GM12872 (cell line): ENCODE data around the gene SEC16A.

Experiments
- TF ChIP-seq, protein P1 (sequence below): IDR thresholded peaks from 3 replicates; pipeline ENCODE4 v1.5.1; 2011; ENCODE audit warnings: low read depth, mild to moderate bottlenecking, low read length, moderate library complexity; ENCODE audit not compliant: insufficient read depth

The SEC16A gene

DNA sequence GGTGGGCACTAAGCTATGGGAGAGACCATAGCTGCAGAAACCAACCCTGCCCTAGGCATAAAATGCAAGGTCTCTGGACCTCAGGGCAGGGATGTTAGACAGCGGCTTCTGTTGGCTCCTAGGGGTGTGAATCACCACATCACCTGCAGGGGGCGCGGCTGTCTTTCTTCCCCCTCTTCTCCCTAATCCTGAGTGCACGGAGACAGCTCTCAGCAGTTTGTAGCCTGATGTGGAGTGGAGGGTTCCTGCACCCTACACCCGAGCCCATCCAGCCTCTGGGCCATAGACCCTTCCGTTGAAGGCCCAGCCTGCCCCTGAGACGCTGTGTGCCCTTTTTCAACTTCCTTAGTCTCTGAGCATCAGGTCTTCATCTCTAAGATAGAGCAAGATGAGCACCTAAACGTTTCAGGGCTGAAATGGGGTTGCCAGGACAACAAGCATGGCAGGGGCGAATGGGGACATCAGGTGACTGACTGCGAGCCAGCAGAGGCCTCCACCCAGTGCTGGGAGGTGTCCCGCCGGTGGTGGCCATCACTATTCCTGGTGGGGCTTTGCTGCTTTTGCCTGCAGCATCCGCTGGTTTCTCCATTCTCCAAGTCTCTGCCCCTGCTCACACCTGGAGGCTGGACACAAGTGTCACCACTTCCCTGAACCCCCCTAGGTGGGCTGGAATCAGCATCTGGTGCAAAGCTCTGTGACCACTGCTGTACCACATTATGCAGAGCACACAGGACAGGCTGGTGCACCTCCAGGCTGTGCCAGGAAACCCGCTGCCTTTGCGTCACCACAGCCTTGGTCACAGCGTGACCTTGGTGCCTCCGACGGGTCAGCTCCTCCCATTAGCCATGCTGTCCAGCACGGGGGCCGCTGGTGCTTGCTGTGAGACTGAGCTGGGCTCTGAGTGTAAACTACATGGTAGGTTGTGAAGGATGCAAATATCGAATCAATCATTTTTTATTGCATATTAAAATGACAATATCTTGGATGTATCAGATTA, 2.5 kb upstream of the SEC16A start:
- TF ChIP-seq, protein P1, sequence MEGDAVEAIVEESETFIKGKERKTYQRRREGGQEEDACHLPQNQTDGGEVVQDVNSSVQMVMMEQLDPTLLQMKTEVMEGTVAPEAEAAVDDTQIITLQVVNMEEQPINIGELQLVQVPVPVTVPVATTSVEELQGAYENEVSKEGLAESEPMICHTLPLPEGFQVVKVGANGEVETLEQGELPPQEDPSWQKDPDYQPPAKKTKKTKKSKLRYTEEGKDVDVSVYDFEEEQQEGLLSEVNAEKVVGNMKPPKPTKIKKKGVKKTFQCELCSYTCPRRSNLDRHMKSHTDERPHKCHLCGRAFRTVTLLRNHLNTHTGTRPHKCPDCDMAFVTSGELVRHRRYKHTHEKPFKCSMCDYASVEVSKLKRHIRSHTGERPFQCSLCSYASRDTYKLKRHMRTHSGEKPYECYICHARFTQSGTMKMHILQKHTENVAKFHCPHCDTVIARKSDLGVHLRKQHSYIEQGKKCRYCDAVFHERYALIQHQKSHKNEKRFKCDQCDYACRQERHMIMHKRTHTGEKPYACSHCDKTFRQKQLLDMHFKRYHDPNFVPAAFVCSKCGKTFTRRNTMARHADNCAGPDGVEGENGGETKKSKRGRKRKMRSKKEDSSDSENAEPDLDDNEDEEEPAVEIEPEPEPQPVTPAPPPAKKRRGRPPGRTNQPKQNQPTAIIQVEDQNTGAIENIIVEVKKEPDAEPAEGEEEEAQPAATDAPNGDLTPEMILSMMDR = peak; percentile 94

GRCh38 chr9:136484153-136485048, 1.6 kb upstream of the SEC16A start:
- TF ChIP-seq, protein P1 = no peak

DNA sequence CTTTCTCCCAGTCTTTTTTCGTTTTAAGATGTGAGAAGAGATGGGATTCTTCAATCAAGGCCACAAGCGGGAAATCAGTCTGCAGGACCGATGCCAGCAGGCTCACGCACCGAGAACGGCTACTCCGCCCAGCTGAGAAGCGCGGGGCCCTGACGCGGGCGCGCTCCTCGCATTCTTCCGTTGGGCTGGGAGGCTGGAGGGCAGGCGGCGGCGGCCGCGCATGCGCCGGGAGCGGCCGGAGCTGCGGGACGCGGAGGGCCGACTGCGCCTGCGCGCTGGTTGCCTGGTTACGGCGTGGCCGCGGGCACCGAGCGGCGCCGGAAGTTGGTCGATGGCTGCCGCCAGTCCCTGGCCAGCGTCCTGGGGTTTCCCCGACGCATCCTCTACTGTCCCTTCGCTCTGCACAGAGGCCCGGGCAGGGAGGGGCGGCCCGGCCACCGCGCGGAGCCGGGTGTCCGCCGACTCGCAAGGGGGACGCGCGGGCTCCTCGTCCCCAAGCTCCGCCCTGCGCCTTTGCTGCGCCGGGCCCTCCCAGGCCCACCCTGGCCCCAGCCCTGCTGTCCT, 831 bp upstream of the SEC16A start:
- TF ChIP-seq, protein P1 = no peak

DNA sequence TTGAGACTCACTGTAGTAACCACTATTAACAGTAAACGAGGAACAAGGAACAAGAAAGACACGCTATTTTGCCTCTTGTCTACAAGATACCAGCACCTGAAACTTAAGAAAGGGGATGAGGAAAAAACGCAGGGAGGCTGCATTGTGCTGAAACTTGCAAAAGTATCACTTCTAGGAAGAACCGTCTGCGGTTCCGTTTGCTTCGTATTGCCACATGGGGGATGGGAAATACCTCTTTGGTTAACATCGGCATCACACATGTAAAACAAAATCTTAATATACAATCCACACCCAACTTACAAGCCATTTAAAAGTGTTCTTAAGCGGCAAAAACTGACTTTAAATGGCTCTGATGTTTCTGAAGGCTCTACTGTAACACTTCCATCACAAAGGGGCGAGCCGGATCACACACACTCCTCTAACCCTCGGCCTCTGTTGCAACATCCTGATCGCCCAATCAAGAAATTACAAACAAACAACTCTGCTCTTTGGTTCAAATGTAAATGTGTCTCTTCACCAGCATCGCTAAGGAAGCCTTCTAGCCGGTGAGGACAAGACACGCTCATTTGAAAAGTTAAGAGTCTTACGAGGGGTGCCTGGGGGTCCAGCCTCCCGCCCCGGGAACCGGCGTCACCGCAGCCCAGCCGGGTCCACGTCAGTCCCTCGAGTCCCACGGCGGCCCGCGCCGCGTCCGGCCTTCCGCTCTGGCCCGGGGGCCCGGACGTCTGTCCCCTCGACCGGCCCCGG, 621 bp downstream of the SEC16A start:
- TF ChIP-seq, protein P1 = no peak

- TF ChIP-seq, protein P1 = no peak
These were observed 1.3 kb downstream of the SEC16A start for GRCh38 chr9:136481558-136481957.

DNA sequence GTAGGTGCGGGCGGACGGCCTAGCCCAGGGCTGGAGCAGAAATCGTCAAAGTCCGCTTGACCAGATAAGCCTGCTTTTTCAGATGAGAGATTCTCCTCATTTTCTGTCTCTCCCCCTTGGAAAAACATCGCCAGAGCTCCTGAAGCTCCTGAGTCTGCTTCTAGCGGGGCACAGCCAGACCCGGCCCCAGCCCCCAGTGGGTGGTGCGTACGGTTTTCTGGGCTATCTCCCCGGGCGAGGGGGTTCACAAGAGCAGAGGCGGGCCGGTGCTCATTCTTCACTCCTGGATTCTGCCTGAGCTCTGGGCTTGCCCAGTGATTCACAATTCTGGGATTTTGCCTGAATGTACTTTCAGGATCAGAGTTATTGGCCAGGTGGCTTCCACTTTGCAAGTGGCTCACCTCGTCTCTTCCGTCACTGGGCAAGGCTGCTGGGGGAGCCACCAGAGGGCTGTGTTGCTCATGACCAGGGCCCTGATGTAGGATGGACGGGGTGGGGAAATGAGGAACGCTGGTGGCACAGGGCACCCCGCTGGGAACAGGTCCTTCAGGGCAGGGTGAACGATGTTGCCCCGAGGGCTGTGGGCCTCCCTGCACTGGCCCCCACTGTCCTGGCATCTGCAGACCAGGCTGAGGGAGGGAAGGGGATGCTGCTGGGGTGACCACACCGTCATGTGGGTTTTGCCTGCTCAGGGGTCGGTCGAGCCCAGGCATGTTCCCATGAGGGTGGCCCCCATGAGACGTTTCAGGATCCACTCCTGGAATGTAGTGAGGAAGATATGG, 6.3 kb downstream of the SEC16A start:
- TF ChIP-seq, protein P1 = no peak
